Mesenchymal stem cell (in vitro differentiated cells and primary cell): ENCODE measurements around the gene CDK15. TPM values are rescaled to one million over a fixed set of nuclear protein-coding genes. Genes with fewer than 3 reads are reported as not detected.

Source experiments
- DNase-seq: peaks from one replicate; pipeline ENCODE4 v3.0.0-alpha.2; 2013
- H2AFZ ChIP-seq: one replicate; pipeline ENCODE4 v1.6.1; 2013; ENCODE audit warnings: low read depth, mild to moderate bottlenecking, control low read depth, inconsistent platforms, low read length, moderate library complexity
- H2AK5ac ChIP-seq: 2 replicates; pipeline ENCODE4 v1.6.1; 2013; ENCODE audit warnings: low read length, moderate library complexity, mild to moderate bottlenecking, inconsistent platforms; ENCODE audit not compliant: severe bottlenecking
- H2BK120ac ChIP-seq: one replicate; pipeline ENCODE4 v1.6.1; 2013; ENCODE audit warnings: low read depth, mild to moderate bottlenecking, inconsistent platforms, low read length, moderate library complexity
- H2BK12ac ChIP-seq, 2 experiments: one replicate each; pipeline ENCODE4 v1.6.1; 2013; ENCODE audit warnings: inconsistent platforms in 2 of 2, low read length in 2 of 2, mild to moderate bottlenecking in 2 of 2, moderate library complexity in 2 of 2, control low read depth in 1 of 2
- H2BK15ac ChIP-seq: one replicate; pipeline ENCODE4 v1.6.1; 2013; ENCODE audit warnings: mild to moderate bottlenecking, low read depth, inconsistent platforms; ENCODE audit not compliant: poor library complexity, severe bottlenecking
- H2BK5ac ChIP-seq: 2 replicates; pipeline ENCODE4 v1.6.1; 2013; ENCODE audit warnings: low read depth, mild to moderate bottlenecking, low read length, control low read depth, inconsistent platforms; ENCODE audit not compliant: poor library complexity, severe bottlenecking
- H3K14ac ChIP-seq, 2 experiments: one replicate each; pipeline ENCODE4 v1.6.1; 2013; ENCODE audit warnings: inconsistent platforms in 2 of 2, low read length in 2 of 2, control low read depth in 1 of 2, mild to moderate bottlenecking in 1 of 2, moderate library complexity in 1 of 2
- H3K18ac ChIP-seq, 2 experiments: one replicate each; pipeline ENCODE4 v1.6.1; 2013; ENCODE audit warnings: inconsistent platforms in 2 of 2, low read length in 2 of 2, control low read depth in 1 of 2, low read depth in 1 of 2, mild to moderate bottlenecking in 1 of 2
- H3K23ac ChIP-seq, 2 experiments: one replicate each; pipeline ENCODE4 v1.6.1; 2013; ENCODE audit warnings: inconsistent platforms in 2 of 2, low read length in 2 of 2, mild to moderate bottlenecking in 2 of 2, moderate library complexity in 2 of 2, control low read depth in 1 of 2
- H3K27ac ChIP-seq: 2 replicates; pipeline ENCODE4 v1.5.1; 2013; ENCODE audit warnings: mild to moderate bottlenecking, moderate library complexity, low read length, control low read depth, inconsistent platforms; ENCODE audit not compliant: poor library complexity, severe bottlenecking
- H3K27me3 ChIP-seq, 2 experiments: 2 replicates each; pipeline versions ENCODE4 v1.6.1 to v1.7.0; 2013; ENCODE audit warnings: low read length in 2 of 2, mild to moderate bottlenecking in 2 of 2, moderate library complexity in 2 of 2, control low read depth in 1 of 2, inconsistent platforms in 1 of 2; ENCODE audit not compliant: control insufficient read depth in 1 of 2, insufficient read depth in 1 of 2
- H3K36me3 ChIP-seq, 2 experiments: 2 replicates each; pipeline versions ENCODE4 v1.6.1 to v1.7.0; 2013; ENCODE audit warnings: low read length in 2 of 2, control low read depth in 1 of 2, inconsistent platforms in 1 of 2, low read depth in 1 of 2, mild to moderate bottlenecking in 1 of 2; ENCODE audit not compliant: insufficient read depth in 2 of 2, control insufficient read depth in 1 of 2
- H3K4ac ChIP-seq, 2 experiments: one replicate each; pipeline ENCODE4 v1.6.1; 2013; ENCODE audit warnings: inconsistent platforms in 2 of 2, low read length in 2 of 2, mild to moderate bottlenecking in 2 of 2, moderate library complexity in 2 of 2, control low read depth in 1 of 2, low read depth in 1 of 2
- H3K4me1 ChIP-seq: 2 replicates; pipeline ENCODE4 v1.6.1; 2013; ENCODE audit warnings: low read depth, low read length, control low read depth; ENCODE audit not compliant: control insufficient read depth, insufficient read depth
- H3K4me2 ChIP-seq: 2 replicates; pipeline ENCODE4 v1.6.1; 2013; ENCODE audit warnings: low read length, mild to moderate bottlenecking, inconsistent platforms; ENCODE audit not compliant: poor library complexity, severe bottlenecking
- H3K4me3 ChIP-seq, 2 experiments: 2 replicates each; pipeline versions ENCODE4 v1.5.1 to v1.7.0; 2013; ENCODE audit warnings: low read length in 2 of 2, mild to moderate bottlenecking in 2 of 2, control low read depth in 1 of 2, low read depth in 1 of 2; ENCODE audit not compliant: insufficient read depth in 1 of 2
- H3K79me1 ChIP-seq: replicated peaks from 2 replicates; pipeline ENCODE4 v1.6.1; 2013; ENCODE audit warnings: mild to moderate bottlenecking, control low read depth, low read length, inconsistent platforms; ENCODE audit not compliant: poor library complexity, severe bottlenecking
- H3K9ac ChIP-seq: 2 replicates; pipeline ENCODE4 v1.7.0; 2013; ENCODE audit warnings: mild to moderate bottlenecking, low read length, moderate library complexity
- H3K9me3 ChIP-seq: 2 replicates; pipeline ENCODE4 v1.7.0; 2013; ENCODE audit warnings: mild to moderate bottlenecking, low read length; ENCODE audit not compliant: control insufficient read depth
- H4K8ac ChIP-seq: one replicate; pipeline ENCODE4 v1.6.1; 2013; ENCODE audit warnings: inconsistent platforms, mild to moderate bottlenecking, low read length, moderate library complexity
- H4K91ac ChIP-seq: one replicate; pipeline ENCODE4 v1.6.1; 2013; ENCODE audit warnings: mild to moderate bottlenecking, low read length, inconsistent platforms
- WGBS: methylation state at CpG from one replicate; pipeline ENCODE4 v1.1.7; 2013; ENCODE audit warnings: mixed read lengths; 5-methylcytosine and 5-hydroxymethylcytosine counted together
- small RNA-seq: library from polyadenylated mRNA; stranded (forward); fragments of <200 nt; extraction: miRNeasy Mini kit (QIAGEN cat#:217004); gene quantifications from one replicate; pipeline ENCODE3, GENCODE V24; 2013; ENCODE audit warnings: low read depth

CDK15 gene

DNA sequence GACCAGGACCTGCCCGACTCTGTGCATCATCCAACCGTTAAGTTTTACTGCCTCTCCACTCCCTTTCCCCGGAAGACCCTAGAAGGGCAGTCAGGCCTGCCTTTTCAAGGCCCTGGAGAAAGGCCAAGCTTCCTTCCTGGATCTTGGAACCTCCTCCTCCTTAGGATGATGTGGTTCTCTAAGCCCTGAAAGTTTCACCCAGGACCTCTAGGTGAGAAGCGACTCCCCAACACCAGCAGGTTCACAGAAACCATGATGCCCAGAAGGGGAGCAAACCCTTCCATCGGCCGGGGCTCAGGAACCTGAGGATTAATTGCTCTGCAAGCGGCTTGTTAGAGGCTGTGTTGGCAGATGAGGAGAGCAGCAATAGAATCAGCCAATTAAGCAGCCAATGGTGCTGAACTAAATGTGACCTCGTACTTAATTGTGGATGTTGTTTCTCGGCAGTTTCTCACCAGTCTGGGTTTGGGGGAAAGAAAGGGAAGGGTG, 133.2 kb downstream of the CDK15 start:
- Histone ChIP-seq H2BK120ac (no peak overlapping the region), H4K8ac (no peak overlapping the region), H3K14ac (no peak overlapping the region), H3K9ac (no peak overlapping the region), H3K27me3 (peaks cover 3 to 60% of the 10 kb centered on the region in 2 experiments), H3K4me1 (peaks cover 1% of the 10 kb centered on the region), H2BK5ac (no peak overlapping the region), H2BK15ac (no peak overlapping the region), H3K36me3 (no peaks in the 10 kb centered on the region), H3K79me1 (no peaks in the 10 kb centered on the region), H3K23ac (no peak overlapping the region), H2AK5ac (no peak overlapping the region), H3K18ac (no peak overlapping the region), H4K91ac (no peak overlapping the region), H3K9me3 (peaks cover 7% of the 10 kb centered on the region), H3K27ac (no peak overlapping the region), H3K4ac (no peak overlapping the region), H2BK12ac (no peak overlapping the region), H3K4me2 (no peak overlapping the region), H3K4me3 (no peak overlapping the region), H2AFZ (no peak overlapping the region)
- no peak for DNase-seq
- 64% methylated on average over 9 of the region's 9 CpGs for WGBS

DNA sequence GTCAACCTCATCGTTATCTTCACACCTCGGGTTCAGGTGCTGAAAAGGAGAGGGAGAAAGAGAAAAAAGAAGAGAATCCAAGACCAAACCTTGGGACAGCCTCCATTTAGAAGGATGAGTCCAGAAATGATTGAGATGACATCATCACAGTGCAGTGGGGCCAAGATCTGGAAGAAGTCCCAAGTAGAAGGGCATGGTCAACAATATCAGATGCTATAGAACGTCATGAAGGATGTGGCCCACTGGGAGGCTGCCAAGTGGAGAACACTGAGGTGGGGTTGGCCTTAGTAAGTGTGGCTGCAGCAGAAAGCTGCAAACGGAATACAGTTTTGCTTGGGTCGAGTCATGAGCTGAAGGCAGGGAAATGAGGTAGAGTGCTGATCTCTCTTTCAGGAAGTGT, 136.2 kb downstream of the CDK15 start:
- no peak overlapping the region for H2BK12ac ChIP-seq
- H3K36me3 ChIP-seq: no peaks in the 10 kb centered on the region
- H3K4me3 ChIP-seq: no peak overlapping the region
- H2BK120ac ChIP-seq: no peak overlapping the region
- H3K9ac ChIP-seq: no peak overlapping the region
- no peak overlapping the region for H4K91ac ChIP-seq
- no peak overlapping the region for H3K4me2 ChIP-seq
- H2BK15ac ChIP-seq: no peak overlapping the region
- no peak overlapping the region for H2AK5ac ChIP-seq
- no peaks in the 10 kb centered on the region for H3K9me3 ChIP-seq
- no peak overlapping the region for H3K18ac ChIP-seq
- H3K27me3 ChIP-seq: peaks cover 3 to 53% of the 10 kb centered on the region in 2 experiments
- no peak for DNase-seq
- H3K79me1 ChIP-seq: no peaks in the 10 kb centered on the region
- H4K8ac ChIP-seq: no peak overlapping the region
- H3K4ac ChIP-seq: no peak overlapping the region
- H2AFZ ChIP-seq: no peak overlapping the region
- H3K23ac ChIP-seq: no peak overlapping the region
- peaks cover 1% of the 10 kb centered on the region for H3K4me1 ChIP-seq
- no peak overlapping the region for H3K14ac ChIP-seq
- no peak overlapping the region for H3K27ac ChIP-seq
- no peak overlapping the region for H2BK5ac ChIP-seq
- 95% methylated on average over 5 of the region's 5 CpGs for WGBS

Small RNA genes lying within 50 kb of the gene (small RNA-seq; reads per million reads assigned to genes)
- not detected for gene RF00019
- gene RNU6-440P: not detected
- not detected for gene UBE2V1P11
